RWPE2 (cell line): Measurements from ENCODE around the gene GAGE10.

Source experiments
- ATAC-seq: fragments of 200-7000 bp; cut with Tn5 transposase; 3 replicates; pipeline ENCODE4 v1.9.1; 2021; ENCODE audit warnings: low read depth
- DNase-seq: peaks from one replicate; pipeline ENCODE4 v3.0.0-alpha.2; 2020; ENCODE audit warnings: low spot score
- H3K27ac ChIP-seq: fragments of 450-650 bp; 2 replicates; pipeline ENCODE4 v1.5.1; 2017; ENCODE audit warnings: mild to moderate bottlenecking; ENCODE audit not compliant: poor library complexity, severe bottlenecking
- H3K27me3 ChIP-seq: fragments of 250-450 bp; sonication (Bioruptor Pico); 2 replicates; pipeline ENCODE4 v1.5.1; 2021; ENCODE audit warnings: mild to moderate bottlenecking, moderate library complexity; ENCODE audit not compliant: insufficient read depth, poor library complexity, severe bottlenecking
- H3K36me3 ChIP-seq: fragments of 250-450 bp; sonication (Bioruptor Pico); 2 replicates; pipeline ENCODE4 v1.5.1; 2020; ENCODE audit warnings: low read depth, mild to moderate bottlenecking, moderate library complexity
- H3K4me1 ChIP-seq: fragments of 250-450 bp; sonication (Bioruptor Pico); 2 replicates; pipeline ENCODE4 v1.5.1; 2021; ENCODE audit warnings: mild to moderate bottlenecking, moderate library complexity; ENCODE audit not compliant: insufficient read depth, poor library complexity, severe bottlenecking
- H3K4me3 ChIP-seq: fragments of 250-450 bp; sonication (Bioruptor Pico); 2 replicates; pipeline ENCODE4 v1.5.1; 2021; ENCODE audit warnings: mild to moderate bottlenecking, moderate library complexity; ENCODE audit not compliant: severe bottlenecking
- H3K9me3 ChIP-seq: fragments of 250-450 bp; sonication (Bioruptor Pico); 2 replicates; pipeline ENCODE4 v1.5.1; 2021; ENCODE audit warnings: mild to moderate bottlenecking, moderate library complexity; ENCODE audit not compliant: severe bottlenecking
- TF ChIP-seq, protein P1 (sequence below): fragments of 450-650 bp; IDR thresholded peaks from one replicate; pipeline ENCODE4 v1.5.1; 2017; ENCODE audit warnings: mild to moderate bottlenecking, moderate library complexity; ENCODE audit not compliant: poor library complexity, severe bottlenecking

GAGE10 gene

DNA sequence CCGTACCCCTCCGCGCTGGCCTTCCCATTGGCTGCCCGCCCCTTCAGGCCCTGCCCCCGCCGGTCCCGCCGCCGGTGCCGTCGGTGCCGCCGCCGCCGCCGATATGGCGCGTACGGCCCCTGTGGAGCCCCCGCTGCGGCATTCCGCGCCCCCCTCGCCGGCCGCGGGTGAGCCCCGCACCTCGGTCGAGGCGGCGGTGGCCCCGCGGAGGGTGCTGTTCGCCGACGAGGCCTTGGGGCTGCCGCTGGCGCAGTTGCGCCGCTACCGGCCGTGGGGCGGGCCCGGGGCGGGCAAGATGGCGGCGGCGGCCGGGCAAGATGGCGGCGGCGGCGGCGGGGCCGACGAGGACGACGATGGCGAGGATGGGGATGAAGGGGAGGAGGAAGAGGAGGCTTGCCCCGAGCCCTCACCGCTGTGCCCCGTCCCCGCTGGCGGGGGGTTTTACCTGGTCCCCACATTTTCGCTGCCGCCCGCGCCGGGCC lies 33.6 kb upstream of the GAGE10 start, which contains the start of gene PPP1R3F:
TSS of gene PPP1R3F (plus strand) at position 27 of the 482 bp plus-strand sequence. CDS start at position 104, 77 bp downstream.
- ATAC-seq (no peak; the same call in 2 of the 3 replicates), DNase-seq (no peak)
- TF ChIP-seq, protein P1, sequence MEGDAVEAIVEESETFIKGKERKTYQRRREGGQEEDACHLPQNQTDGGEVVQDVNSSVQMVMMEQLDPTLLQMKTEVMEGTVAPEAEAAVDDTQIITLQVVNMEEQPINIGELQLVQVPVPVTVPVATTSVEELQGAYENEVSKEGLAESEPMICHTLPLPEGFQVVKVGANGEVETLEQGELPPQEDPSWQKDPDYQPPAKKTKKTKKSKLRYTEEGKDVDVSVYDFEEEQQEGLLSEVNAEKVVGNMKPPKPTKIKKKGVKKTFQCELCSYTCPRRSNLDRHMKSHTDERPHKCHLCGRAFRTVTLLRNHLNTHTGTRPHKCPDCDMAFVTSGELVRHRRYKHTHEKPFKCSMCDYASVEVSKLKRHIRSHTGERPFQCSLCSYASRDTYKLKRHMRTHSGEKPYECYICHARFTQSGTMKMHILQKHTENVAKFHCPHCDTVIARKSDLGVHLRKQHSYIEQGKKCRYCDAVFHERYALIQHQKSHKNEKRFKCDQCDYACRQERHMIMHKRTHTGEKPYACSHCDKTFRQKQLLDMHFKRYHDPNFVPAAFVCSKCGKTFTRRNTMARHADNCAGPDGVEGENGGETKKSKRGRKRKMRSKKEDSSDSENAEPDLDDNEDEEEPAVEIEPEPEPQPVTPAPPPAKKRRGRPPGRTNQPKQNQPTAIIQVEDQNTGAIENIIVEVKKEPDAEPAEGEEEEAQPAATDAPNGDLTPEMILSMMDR, result no peak
- H3K4me1 ChIP-seq, result peaks cover 3% of the 10 kb centered on the region
- no peaks in the 10 kb centered on the region for H3K36me3 ChIP-seq
- H3K27ac ChIP-seq, result peak within 1 kb of the TSS; percentile 71
- no peaks in the 10 kb centered on the region for H3K9me3 ChIP-seq
- H3K4me3 ChIP-seq, result peak within 1 kb of the TSS; percentile 84
- H3K27me3 ChIP-seq, result no peaks in the 10 kb centered on the region

DNA sequence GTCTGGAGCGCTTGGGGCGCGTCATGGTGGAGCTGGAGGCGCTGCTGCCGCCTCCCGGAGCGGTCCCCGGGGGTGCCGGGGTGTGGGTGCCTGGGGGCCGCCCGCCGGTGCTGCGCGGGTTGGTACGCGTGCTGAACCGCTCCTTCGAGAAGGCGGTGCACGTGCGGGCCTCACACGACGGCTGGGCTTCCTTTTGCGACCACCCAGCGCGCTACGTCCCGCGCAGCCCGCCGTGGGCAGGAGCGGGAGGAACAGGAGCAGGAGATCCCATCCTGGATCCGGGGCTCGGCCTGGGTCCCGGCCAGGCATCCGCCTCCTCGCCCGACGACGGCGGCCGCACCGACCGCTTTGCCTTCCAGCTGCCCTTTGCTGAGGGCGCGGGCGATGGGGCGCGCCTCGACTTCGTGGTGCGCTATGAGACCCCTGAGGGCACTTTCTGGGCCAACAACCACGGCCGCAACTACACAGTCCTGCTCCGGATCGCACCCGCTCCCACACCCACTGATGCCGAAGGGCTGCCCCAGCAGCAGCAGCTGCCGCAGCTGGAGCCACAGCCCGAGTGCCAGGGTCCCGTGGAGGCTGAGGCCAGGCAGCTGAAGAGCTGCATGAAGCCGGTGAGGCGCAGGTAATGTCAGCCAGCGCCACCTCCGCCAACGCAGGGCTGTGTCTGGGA lies 33.1 kb upstream of the GAGE10 start:
- TF ChIP-seq, protein P1, result no peak
- peak overlapping the region; percentile 84 for H3K4me3 ChIP-seq
- no peak for DNase-seq
- H3K4me1 ChIP-seq, result peaks cover 3% of the 10 kb centered on the region
- H3K27ac ChIP-seq, result peak overlapping the region; percentile 71
- H3K36me3 ChIP-seq, result no peaks in the 10 kb centered on the region
- no peaks in the 10 kb centered on the region for H3K27me3 ChIP-seq
- no peaks in the 10 kb centered on the region for H3K9me3 ChIP-seq
- ATAC-seq, result no peak

DNA sequence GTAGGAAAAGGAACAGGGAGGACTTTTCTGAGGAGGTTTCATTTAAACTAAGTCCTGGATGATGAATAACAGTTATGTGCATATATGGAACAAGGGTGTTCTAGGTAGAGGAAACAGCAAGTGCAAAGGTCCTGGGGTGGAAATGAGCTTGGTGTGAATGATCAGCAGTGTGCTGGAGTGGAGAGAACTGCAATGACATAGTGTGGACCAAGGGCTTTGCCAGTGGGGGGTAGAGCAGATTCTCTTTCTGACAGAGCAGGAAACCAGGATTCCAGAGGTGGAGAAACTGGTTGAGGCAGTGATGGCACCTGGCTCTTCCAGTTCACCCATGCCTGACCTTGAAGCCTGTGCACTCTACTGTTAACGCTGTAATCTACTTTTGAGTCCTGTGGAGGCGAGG lies 32.1 kb upstream of the GAGE10 start:
- H3K36me3 ChIP-seq, result no peaks in the 10 kb centered on the region
- no peak for ATAC-seq
- H3K27me3 ChIP-seq, result no peaks in the 10 kb centered on the region
- H3K4me1 ChIP-seq, result peaks cover 3% of the 10 kb centered on the region
- TF ChIP-seq, protein P1, result no peak
- no peaks in the 10 kb centered on the region for H3K9me3 ChIP-seq
- no peak overlapping the region for H3K4me3 ChIP-seq
- H3K27ac ChIP-seq, result no peak overlapping the region
- no peak for DNase-seq

DNA sequence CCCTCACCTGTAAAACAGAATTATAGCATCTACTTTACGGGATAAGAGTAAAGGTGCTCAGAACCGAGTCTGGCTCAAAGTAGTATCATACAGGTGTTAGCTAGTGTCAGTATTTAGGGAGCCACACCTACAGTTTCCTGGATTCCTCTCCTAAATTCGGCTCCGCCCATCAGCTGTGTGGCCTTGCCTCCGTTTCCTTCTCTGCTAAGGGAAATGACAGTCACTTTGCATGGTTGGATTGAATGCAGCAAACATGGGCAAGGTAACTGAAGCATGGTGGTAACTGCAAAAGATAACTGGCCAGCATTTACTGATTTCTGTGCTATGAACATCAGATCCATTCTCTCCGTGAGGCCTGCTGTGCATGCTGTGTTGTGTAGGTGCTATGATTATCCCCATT lies 31.0 kb upstream of the GAGE10 start:
- H3K27me3 ChIP-seq, result no peaks in the 10 kb centered on the region
- TF ChIP-seq, protein P1, result no peak
- DNase-seq, result no peak

DNA sequence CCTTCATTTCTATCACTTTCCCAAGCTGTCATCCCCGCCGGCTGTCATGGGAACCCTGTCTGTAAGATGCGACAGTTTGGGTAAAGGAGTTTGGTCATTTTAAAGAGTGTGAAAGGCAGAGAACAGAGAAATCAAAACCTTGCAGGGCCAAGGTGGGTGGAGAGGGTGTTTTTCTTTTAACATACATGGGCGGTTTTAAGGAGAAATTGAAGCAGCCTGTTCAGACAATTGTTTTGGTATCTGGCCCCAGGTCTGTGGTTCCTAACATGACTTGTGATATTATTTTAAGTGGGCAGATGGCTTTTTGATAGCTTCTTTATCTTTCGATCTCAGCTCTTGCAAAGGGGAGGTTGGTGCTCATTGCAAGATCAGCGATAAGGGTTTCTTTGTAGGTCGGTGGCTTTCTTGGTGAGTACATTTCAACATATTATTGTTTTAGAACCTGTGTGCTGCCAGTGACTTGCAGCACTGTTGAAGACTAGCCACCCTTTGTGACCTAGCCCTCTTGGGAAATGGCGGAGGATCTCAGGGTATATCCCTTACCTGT lies 30.2 kb upstream of the GAGE10 start:
- H3K9me3 ChIP-seq, result no peaks in the 10 kb centered on the region
- no peaks in the 10 kb centered on the region for H3K36me3 ChIP-seq
- no peak overlapping the region for H3K27ac ChIP-seq
- peaks cover 3% of the 10 kb centered on the region for H3K4me1 ChIP-seq
- H3K27me3 ChIP-seq, result no peaks in the 10 kb centered on the region
- DNase-seq (no peak), ATAC-seq (no peak)
- H3K4me3 ChIP-seq, result no peak overlapping the region
- TF ChIP-seq, protein P1, result no peak

More for the DNA sequence above, 31.0 kb upstream of the GAGE10 start:
- H3K4me3 ChIP-seq, result no peak overlapping the region
- no peak overlapping the region for H3K27ac ChIP-seq
- H3K4me1 ChIP-seq, result peaks cover 3% of the 10 kb centered on the region
- no peak for ATAC-seq
- no peaks in the 10 kb centered on the region for H3K36me3 ChIP-seq
- no peaks in the 10 kb centered on the region for H3K9me3 ChIP-seq
